ENCODE results near the gene FHIP2A. TPM values are rescaled to one million over a fixed set of nuclear protein-coding genes. Genes with fewer than 3 reads are reported as not detected.

FHIP2A gene
- total RNA-seq, 4 donors from 2014 or later: 35.4 to 68.8 (median 58.0) TPM

DNA sequence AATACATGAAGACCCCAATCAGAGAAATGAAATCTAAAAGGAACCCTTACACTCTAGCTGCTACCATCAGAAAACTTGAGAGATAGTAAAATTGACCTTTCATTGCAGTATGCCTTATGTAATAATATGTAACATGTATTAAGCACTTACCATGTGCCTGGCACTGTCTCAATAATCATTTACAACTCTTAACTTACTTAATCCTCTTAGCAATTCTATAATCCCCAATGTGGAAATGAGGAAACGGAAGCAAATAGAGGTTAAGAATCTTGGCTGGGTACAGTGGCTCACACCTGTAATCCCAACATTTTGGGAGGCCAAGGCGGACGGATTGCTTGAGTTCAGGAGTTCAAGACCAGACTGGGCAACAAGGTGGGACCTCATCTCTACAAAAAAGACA is 29.8 kb upstream of the FHIP2A start:
- Histone ChIP-seq H3K9me3 (no peaks in the 10 kb centered on the region), H3K27ac (no peak overlapping the region), H3K36me3 (no peaks in the 10 kb centered on the region), H3K4me1 (no peaks in the 10 kb centered on the region), H3K4me3 (no peak overlapping the region), H3K27me3 (no peaks in the 10 kb centered on the region)
- TF ChIP-seq EP300 (IDR thresholded peaks at IDR 0.05) (no peak), POLR2A (IDR thresholded peaks at IDR 0.05) (no peak)
- TF ChIP-seq, protein P1, sequence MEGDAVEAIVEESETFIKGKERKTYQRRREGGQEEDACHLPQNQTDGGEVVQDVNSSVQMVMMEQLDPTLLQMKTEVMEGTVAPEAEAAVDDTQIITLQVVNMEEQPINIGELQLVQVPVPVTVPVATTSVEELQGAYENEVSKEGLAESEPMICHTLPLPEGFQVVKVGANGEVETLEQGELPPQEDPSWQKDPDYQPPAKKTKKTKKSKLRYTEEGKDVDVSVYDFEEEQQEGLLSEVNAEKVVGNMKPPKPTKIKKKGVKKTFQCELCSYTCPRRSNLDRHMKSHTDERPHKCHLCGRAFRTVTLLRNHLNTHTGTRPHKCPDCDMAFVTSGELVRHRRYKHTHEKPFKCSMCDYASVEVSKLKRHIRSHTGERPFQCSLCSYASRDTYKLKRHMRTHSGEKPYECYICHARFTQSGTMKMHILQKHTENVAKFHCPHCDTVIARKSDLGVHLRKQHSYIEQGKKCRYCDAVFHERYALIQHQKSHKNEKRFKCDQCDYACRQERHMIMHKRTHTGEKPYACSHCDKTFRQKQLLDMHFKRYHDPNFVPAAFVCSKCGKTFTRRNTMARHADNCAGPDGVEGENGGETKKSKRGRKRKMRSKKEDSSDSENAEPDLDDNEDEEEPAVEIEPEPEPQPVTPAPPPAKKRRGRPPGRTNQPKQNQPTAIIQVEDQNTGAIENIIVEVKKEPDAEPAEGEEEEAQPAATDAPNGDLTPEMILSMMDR (IDR thresholded peaks at IDR 0.05): no peak
- 90 to 96% methylated on average over 3 of the region's 3 CpGs for WGBS, 2 donors
- DNase-seq (ENCODE audit: low spot score in 2 of 2): no peak

DNA sequence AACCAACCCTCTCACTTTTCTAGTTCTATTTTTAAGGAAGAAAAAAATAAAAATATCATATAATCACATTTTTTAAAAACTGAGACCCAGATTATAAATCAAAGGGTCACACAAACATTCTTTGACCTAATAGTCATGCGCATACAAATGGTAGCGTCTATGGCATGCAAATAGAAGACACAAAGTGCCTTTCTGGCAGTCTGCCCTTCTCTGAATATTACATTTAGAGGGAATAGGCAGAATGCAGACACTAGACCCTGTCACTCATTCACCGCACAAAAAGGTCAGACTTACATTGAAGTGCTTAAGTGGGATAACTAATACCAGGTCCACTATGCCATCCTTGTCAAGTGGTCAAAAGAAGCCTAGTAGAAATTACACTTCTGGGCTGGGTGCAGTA is 26.5 kb upstream of the FHIP2A start:
- no peak overlapping the region for H3K27ac ChIP-seq
- 61 to 64% methylated on average over 3 of the region's 3 CpGs for WGBS, 2 donors
- no peaks in the 10 kb centered on the region for H3K27me3 ChIP-seq
- H3K9me3 ChIP-seq: no peaks in the 10 kb centered on the region
- H3K36me3 ChIP-seq: no peaks in the 10 kb centered on the region
- H3K4me3 ChIP-seq: no peak overlapping the region
- no peak for DNase-seq (ENCODE audit: low spot score in 2 of 2)
- TF ChIP-seq EP300 (IDR thresholded peaks at IDR 0.05): no peak
- TF ChIP-seq, protein P1 (IDR thresholded peaks at IDR 0.05): no peak
- no peaks in the 10 kb centered on the region for H3K4me1 ChIP-seq

DNA sequence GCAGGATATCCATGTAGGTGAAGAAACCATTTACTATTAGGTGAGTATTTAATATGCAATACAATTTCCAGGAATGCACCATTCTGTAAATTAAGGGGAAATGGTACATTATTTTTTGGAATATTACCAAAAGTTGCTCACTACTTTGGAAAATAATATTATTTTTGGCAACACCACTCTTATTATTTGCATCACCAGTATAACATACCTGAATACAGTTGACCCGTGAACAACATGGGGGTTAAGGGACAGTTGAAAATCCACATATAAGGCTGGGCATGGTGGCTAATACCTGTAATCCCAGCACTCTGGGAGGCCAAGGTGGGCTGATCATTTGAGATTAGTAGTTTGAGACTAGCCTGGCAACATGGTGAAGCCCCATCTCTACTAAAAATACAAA is 21.2 kb upstream of the FHIP2A start:
- 71 to 77% methylated on average over 1 of the region's 1 CpG for WGBS, 2 donors
- no peak overlapping the region for H3K4me3 ChIP-seq
- TF ChIP-seq EP300 (IDR thresholded peaks at IDR 0.05) (no peak), POLR2A (IDR thresholded peaks at IDR 0.05) (no peak)
- TF ChIP-seq, protein P1 (IDR thresholded peaks at IDR 0.05): no peak
- H3K27ac ChIP-seq: no peak overlapping the region
- no peaks in the 10 kb centered on the region for H3K4me1 ChIP-seq
- no peak for DNase-seq (ENCODE audit: low spot score in 2 of 2)
- no peaks in the 10 kb centered on the region for H3K9me3 ChIP-seq
- H3K36me3 ChIP-seq: no peaks in the 10 kb centered on the region
- no peaks in the 10 kb centered on the region for H3K27me3 ChIP-seq

DNA sequence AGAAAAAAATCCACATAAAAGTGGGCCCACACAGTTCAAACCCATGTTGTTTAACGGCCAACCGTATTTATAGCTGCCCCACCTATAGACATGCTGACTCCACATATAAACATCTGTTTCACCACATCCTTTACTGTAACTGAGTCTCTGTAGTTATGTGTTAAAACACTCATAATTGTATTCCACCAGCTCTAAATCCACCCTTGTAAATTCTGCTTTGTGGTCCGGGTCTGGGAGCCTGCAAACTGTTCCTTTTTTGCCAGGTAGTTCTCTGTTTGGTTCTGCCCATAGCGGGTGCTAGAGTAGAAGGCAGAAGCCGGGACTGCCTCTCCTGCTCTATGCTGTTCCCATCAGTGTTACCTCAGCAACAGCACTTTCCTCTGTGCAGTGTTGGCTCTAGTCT is 20.2 kb upstream of the FHIP2A start:
- H3K4me3 ChIP-seq: no peak overlapping the region
- H3K36me3 ChIP-seq: no peaks in the 10 kb centered on the region
- 50 to 61% methylated on average over 5 of the region's 5 CpGs for WGBS, 2 donors
- TF ChIP-seq, protein P1 (IDR thresholded peaks at IDR 0.05): no peak
- TF ChIP-seq POLR2A (IDR thresholded peaks at IDR 0.05) (no peak), EP300 (IDR thresholded peaks at IDR 0.05) (no peak)
- H3K27me3 ChIP-seq: no peaks in the 10 kb centered on the region
- no peaks in the 10 kb centered on the region for H3K4me1 ChIP-seq
- no peaks in the 10 kb centered on the region for H3K9me3 ChIP-seq
- H3K27ac ChIP-seq: no peak overlapping the region
- no peak for DNase-seq (ENCODE audit: low spot score in 2 of 2)

DNA sequence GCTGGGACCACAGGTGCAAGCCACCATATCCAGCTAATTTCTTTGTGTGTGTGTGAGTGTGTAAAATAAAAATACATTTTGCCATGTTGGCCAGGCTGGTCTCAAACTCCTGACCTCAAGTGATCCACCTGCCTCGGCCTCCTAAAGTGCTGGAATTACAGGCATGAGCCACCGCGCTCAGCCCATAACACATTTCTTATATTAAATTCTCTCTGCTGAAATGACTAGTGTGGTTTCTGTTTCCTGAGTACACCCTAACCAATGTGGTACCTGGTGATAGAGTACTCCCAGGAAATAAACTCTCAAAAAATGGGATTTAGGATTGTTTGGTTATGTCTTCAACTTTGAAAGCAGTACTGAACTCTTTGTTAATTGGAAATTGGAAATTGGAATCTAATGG is 19.4 kb upstream of the FHIP2A start:
- no peak for DNase-seq (ENCODE audit: low spot score in 2 of 2)
- no peak overlapping the region for H3K4me3 ChIP-seq
- 92 to 98% methylated on average over 3 of the region's 3 CpGs for WGBS, 2 donors
- H3K27ac ChIP-seq: no peak overlapping the region
- no peaks in the 10 kb centered on the region for H3K9me3 ChIP-seq
- no peaks in the 10 kb centered on the region for H3K27me3 ChIP-seq
- H3K36me3 ChIP-seq: no peaks in the 10 kb centered on the region
- TF ChIP-seq, protein P1 (IDR thresholded peaks at IDR 0.05): no peak
- TF ChIP-seq EP300 (IDR thresholded peaks at IDR 0.05) (no peak), POLR2A (IDR thresholded peaks at IDR 0.05) (no peak)
- H3K4me1 ChIP-seq: no peaks in the 10 kb centered on the region
